ENCODE measurements around the gene RNF217. TPM values are rescaled to one million over a fixed set of nuclear protein-coding genes. Genes with fewer than 3 reads are reported as not detected.

The RNF217 gene
- total RNA-seq, 2 donors from 2014 or later: 10.5 to 18.7 TPM

- Histone ChIP-seq H3K27ac (no peak overlapping the region), H3K27me3 (no peaks in the 10 kb centered on the region), H3K4me3 (no peak overlapping the region), H3K36me3 (replicated peaks in 1 of 2; ENCODE audit: insufficient read depth in 1 of 2, low read depth in 2 of 2) (no peaks in the 10 kb centered on the region), H3K4me1 (no peaks in the 10 kb centered on the region), H3K9me3 (no peaks in the 10 kb centered on the region)
- intact Hi-C loops (cut with DNase I): no loop called here
- TF ChIP-seq CTCF (IDR thresholded peaks at IDR 0.05) (no peak), POLR2A (IDR thresholded peaks at IDR 0.05) (no peak)
- ATAC-seq (no peak), DNase-seq (no peak)
- 94 to 96% methylated on average over 8 of the region's 8 CpGs for WGBS, 2 donors
These were observed 120.9 kb downstream of the RNF217 start for GRCh38 chr6:125082908-125083683.

- intact Hi-C loops (cut with DNase I): no loop called here
- Histone ChIP-seq H3K9me3 (no peaks in the 10 kb centered on the region), H3K4me3 (no peak overlapping the region), H3K36me3 (replicated peaks in 1 of 2; ENCODE audit: insufficient read depth in 1 of 2, low read depth in 2 of 2) (no peaks in the 10 kb centered on the region), H3K27me3 (no peaks in the 10 kb centered on the region), H3K27ac (no peak overlapping the region), H3K4me1 (no peaks in the 10 kb centered on the region)
- 88 to 96% methylated on average over 2 of the region's 2 CpGs for WGBS, 2 donors
- DNase-seq (no peak), ATAC-seq (no peak)
- TF ChIP-seq POLR2A (IDR thresholded peaks at IDR 0.05) (no peak), CTCF (IDR thresholded peaks at IDR 0.05) (no peak)
These were observed 121.4 kb downstream of the RNF217 start for GRCh38 chr6:125083684-125083990.

- Histone ChIP-seq H3K27ac (no peak overlapping the region), H3K36me3 (replicated peaks in 1 of 2; ENCODE audit: insufficient read depth in 1 of 2, low read depth in 2 of 2) (no peaks in the 10 kb centered on the region), H3K9me3 (no peaks in the 10 kb centered on the region), H3K4me3 (no peak overlapping the region), H3K4me1 (no peaks in the 10 kb centered on the region), H3K27me3 (no peaks in the 10 kb centered on the region)
- ATAC-seq (no peak), DNase-seq (no peak)
- intact Hi-C loops (cut with DNase I): no loop called here
- TF ChIP-seq POLR2A (IDR thresholded peaks at IDR 0.05) (no peak), CTCF (IDR thresholded peaks at IDR 0.05) (no peak)
These were observed 124.5 kb downstream of the RNF217 start for GRCh38 chr6:125086716-125087115.

GRCh38 chr6:125088963-125089362 lies 126.7 kb downstream of the RNF217 start:
- Histone ChIP-seq H3K4me1 (no peaks in the 10 kb centered on the region), H3K4me3 (no peak overlapping the region), H3K9me3 (no peaks in the 10 kb centered on the region), H3K27me3 (no peaks in the 10 kb centered on the region), H3K27ac (no peak overlapping the region), H3K36me3 (replicated peaks in 1 of 2; ENCODE audit: insufficient read depth in 1 of 2, low read depth in 2 of 2) (no peaks in the 10 kb centered on the region)
- intact Hi-C loops (cut with DNase I): no loop called here
- WGBS, 2 donors: 83% methylated on average over 5 of the region's 5 CpGs
- no peak for TF ChIP-seq POLR2A (IDR thresholded peaks at IDR 0.05)
- DNase-seq (no peak), ATAC-seq (no peak)

GRCh38 chr6:125094563-125094962 lies 132.3 kb downstream of the RNF217 start:
- DNase-seq (no peak), ATAC-seq (no peak)
- H3K27ac ChIP-seq: no peak overlapping the region
- H3K4me1 ChIP-seq: peaks cover under 1% of the 10 kb centered on the region
- 62 to 65% methylated on average over 3 of the region's 3 CpGs for WGBS, 2 donors
- intact Hi-C loops (cut with DNase I): no loop called here
- no peaks in the 10 kb centered on the region for H3K9me3 ChIP-seq
- H3K27me3 ChIP-seq: no peaks in the 10 kb centered on the region
- H3K4me3 ChIP-seq: no peak overlapping the region
- H3K36me3 ChIP-seq (replicated peaks in 1 of 2; ENCODE audit: insufficient read depth in 1 of 2, low read depth in 2 of 2): no peaks in the 10 kb centered on the region
- TF ChIP-seq POLR2A (IDR thresholded peaks at IDR 0.05) (no peak), CTCF (IDR thresholded peaks at IDR 0.05) (no peak)

Data from body of pancreas (tissue), 4 donors.